ENCODE data around the gene PYDC1. TPM values are rescaled to one million over a fixed set of nuclear protein-coding genes. Genes with fewer than 3 reads are reported as not detected.

PYDC1 gene
- total and polyA plus RNA-seq, 2 of the 13 experiments (the other 11 are each of a cell fraction or from before 2014, with no cell fraction given), result not detected

GRCh38 chr16:31179747-31180459 lies 37.0 kb downstream of the PYDC1 start, which contains the start of gene FUS (continued):
- peak; percentile 41; the same call in 1 of the 2 replicates for TF ChIP-seq MIER3 (CRISPR knock-in tag; IDR thresholded peaks at IDR 0.05; ENCODE audit: borderline replicate concordance)
- TF ChIP-seq ZNF331 (CRISPR knock-in tag; IDR thresholded peaks at IDR 0.05), result peak; percentile 91
- TF ChIP-seq ZMYM2 (CRISPR knock-in tag; IDR thresholded peaks at IDR 0.05), result no peak
- TF ChIP-seq DPF2 (CRISPR knock-in tag; IDR thresholded peaks at IDR 0.05; ENCODE audit: borderline replicate concordance, low read depth), result no peak; the same call in 1 of the 2 replicates
- TF ChIP-seq, protein P1, sequence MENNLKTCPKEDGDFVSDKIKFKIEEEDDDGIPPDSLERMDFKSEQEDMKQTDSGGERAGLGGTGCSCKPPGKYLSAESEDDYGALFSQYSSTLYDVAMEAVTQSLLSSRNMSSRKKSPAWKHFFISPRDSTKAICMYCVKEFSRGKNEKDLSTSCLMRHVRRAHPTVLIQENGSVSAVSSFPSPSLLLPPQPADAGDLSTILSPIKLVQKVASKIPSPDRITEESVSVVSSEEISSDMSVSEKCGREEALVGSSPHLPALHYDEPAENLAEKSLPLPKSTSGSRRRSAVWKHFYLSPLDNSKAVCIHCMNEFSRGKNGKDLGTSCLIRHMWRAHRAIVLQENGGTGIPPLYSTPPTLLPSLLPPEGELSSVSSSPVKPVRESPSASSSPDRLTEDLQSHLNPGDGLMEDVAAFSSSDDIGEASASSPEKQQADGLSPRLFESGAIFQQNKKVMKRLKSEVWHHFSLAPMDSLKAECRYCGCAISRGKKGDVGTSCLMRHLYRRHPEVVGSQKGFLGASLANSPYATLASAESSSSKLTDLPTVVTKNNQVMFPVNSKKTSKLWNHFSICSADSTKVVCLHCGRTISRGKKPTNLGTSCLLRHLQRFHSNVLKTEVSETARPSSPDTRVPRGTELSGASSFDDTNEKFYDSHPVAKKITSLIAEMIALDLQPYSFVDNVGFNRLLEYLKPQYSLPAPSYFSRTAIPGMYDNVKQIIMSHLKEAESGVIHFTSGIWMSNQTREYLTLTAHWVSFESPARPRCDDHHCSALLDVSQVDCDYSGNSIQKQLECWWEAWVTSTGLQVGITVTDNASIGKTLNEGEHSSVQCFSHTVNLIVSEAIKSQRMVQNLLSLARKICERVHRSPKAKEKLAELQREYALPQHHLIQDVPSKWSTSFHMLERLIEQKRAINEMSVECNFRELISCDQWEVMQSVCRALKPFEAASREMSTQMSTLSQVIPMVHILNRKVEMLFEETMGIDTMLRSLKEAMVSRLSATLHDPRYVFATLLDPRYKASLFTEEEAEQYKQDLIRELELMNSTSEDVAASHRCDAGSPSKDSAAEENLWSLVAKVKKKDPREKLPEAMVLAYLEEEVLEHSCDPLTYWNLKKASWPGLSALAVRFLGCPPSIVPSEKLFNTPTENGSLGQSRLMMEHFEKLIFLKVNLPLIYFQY (CRISPR knock-in tag; IDR thresholded peaks at IDR 0.05; ENCODE audit: borderline replicate concordance), result peak; percentile 76
- TF ChIP-seq ZNF274 (CRISPR knock-in tag; IDR thresholded peaks at IDR 0.05), result peak; percentile 94
- TF ChIP-seq FOXJ3 (CRISPR knock-in tag; IDR thresholded peaks at IDR 0.05; ENCODE audit: borderline replicate concordance), result peak; percentile 11; the same call in 1 of the 2 replicates
- TF ChIP-seq ETV5 (CRISPR knock-in tag; IDR thresholded peaks at IDR 0.05; ENCODE audit: borderline replicate concordance), result peak; percentile 58; the same call in 1 of the 2 replicates
- TF ChIP-seq ZNF34 (CRISPR knock-in tag; IDR thresholded peaks at IDR 0.05; ENCODE audit: borderline replicate concordance), result peak; percentile 65; the same call in 1 of the 2 replicates
- no peak; the same call in 1 of the 2 replicates for TF ChIP-seq HIVEP1 (CRISPR knock-in tag; IDR thresholded peaks at IDR 0.05)
- no peak; the same call in 1 of the 2 replicates for TF ChIP-seq GRHL1 (CRISPR knock-in tag; conservative IDR thresholded peaks at IDR 0.05)
- TF ChIP-seq SMC3 (IDR thresholded peaks at IDR 0.05; ENCODE audit: low read length), result no peak
- peak; percentile 66 for TF ChIP-seq ZNF724P (CRISPR knock-in tag; IDR thresholded peaks at IDR 0.05; ENCODE audit: borderline replicate concordance)
- TF ChIP-seq NFKB2 (CRISPR knock-in tag; IDR thresholded peaks at IDR 0.05; ENCODE audit: borderline replicate concordance), result peak; percentile 94
- TF ChIP-seq, protein P2, sequence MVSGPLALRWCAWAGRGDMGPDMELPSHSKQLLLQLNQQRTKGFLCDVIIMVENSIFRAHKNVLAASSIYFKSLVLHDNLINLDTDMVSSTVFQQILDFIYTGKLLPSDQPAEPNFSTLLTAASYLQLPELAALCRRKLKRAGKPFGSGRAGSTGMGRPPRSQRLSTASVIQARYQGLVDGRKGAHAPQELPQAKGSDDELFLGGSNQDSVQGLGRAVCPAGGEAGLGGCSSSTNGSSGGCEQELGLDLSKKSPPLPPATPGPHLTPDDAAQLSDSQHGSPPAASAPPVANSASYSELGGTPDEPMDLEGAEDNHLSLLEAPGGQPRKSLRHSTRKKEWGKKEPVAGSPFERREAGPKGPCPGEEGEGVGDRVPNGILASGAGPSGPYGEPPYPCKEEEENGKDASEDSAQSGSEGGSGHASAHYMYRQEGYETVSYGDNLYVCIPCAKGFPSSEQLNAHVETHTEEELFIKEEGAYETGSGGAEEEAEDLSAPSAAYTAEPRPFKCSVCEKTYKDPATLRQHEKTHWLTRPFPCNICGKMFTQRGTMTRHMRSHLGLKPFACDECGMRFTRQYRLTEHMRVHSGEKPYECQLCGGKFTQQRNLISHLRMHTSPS (CRISPR knock-in tag; IDR thresholded peaks at IDR 0.05; ENCODE audit: low read depth), result peak; percentile 80; the same call in 1 of the 2 replicates
- peak; percentile 45 for TF ChIP-seq MEIS1 (CRISPR knock-in tag; IDR thresholded peaks at IDR 0.05; ENCODE audit: borderline replicate concordance)
- TF ChIP-seq ZNF12 (CRISPR knock-in tag; IDR thresholded peaks at IDR 0.05), result peak; percentile 77; the same call in 1 of the 2 replicates
- peak; percentile 30; the same call in 1 of the 2 replicates for TF ChIP-seq RFX5 (IDR thresholded peaks at IDR 0.05; ENCODE audit: low read depth, low read length)
- peak; percentile 65; the same call in 1 of the 2 replicates for TF ChIP-seq REPIN1 (CRISPR knock-in tag; IDR thresholded peaks at IDR 0.05; ENCODE audit: borderline replicate concordance, low read depth)
- TF ChIP-seq ZNF432 (CRISPR knock-in tag; IDR thresholded peaks at IDR 0.05; ENCODE audit: borderline replicate concordance), result no peak; the same call in 1 of the 2 replicates

All from HepG2 (cell line).